Activated naive CD4-positive, alpha-beta T cell treated with anti-CD3 and anti-CD28 coated beads, Interleukin-2, amount 50 U/mL, for 16 hours (primary cell): Measurements from ENCODE around the gene PRDM16.

ENCODE experiments used
- DNase-seq: peaks from one replicate; pipeline ENCODE4 v3.0.0-alpha.2; 2020

The PRDM16 gene

GRCh38 chr1:3405974-3406867 lies 337.2 kb downstream of the PRDM16 start:
- DNase-seq, result no peak

- no peak for DNase-seq
Observed at GRCh38 chr1:3407021-3407420, 338.0 kb downstream of the PRDM16 start.

GRCh38 chr1:3408751-3409266 lies 339.8 kb downstream of the PRDM16 start:
- no peak for DNase-seq

GRCh38 chr1:3409366-3410141 lies 340.6 kb downstream of the PRDM16 start:
- DNase-seq, result no peak

- no peak for DNase-seq
Observed at GRCh38 chr1:3410142-3410925, 341.3 kb downstream of the PRDM16 start.

GRCh38 chr1:3411806-3412205 lies 342.8 kb downstream of the PRDM16 start:
- DNase-seq, result no peak

- no peak for DNase-seq
Observed at GRCh38 chr1:3412376-3412775, 343.4 kb downstream of the PRDM16 start.

- DNase-seq, result no peak
Observed at GRCh38 chr1:3413975-3414710, 345.1 kb downstream of the PRDM16 start.

GRCh38 chr1:3415260-3416090 lies 346.5 kb downstream of the PRDM16 start:
- DNase-seq, result no peak

GRCh38 chr1:3417082-3417739 lies 348.2 kb downstream of the PRDM16 start:
- no peak for DNase-seq

GRCh38 chr1:3417934-3418333 lies 348.9 kb downstream of the PRDM16 start:
- DNase-seq, result no peak

GRCh38 chr1:3418600-3418999 lies 349.6 kb downstream of the PRDM16 start:
- no peak for DNase-seq

- DNase-seq, result no peak
Observed at GRCh38 chr1:3419415-3420204, 350.6 kb downstream of the PRDM16 start.

- no peak for DNase-seq
Observed at GRCh38 chr1:3420218-3420951, 351.4 kb downstream of the PRDM16 start.

GRCh38 chr1:3422638-3423037 lies 353.6 kb downstream of the PRDM16 start:
- DNase-seq, result no peak

- no peak for DNase-seq
Observed at GRCh38 chr1:3423245-3423829, 354.3 kb downstream of the PRDM16 start.

GRCh38 chr1:3423896-3424611 lies 355.1 kb downstream of the PRDM16 start:
- no peak for DNase-seq
